Dermis microvascular lymphatic vessel endothelial cell (primary cell): ENCODE data around the gene PCDHGA3. TPM values are rescaled to one million over a fixed set of nuclear protein-coding genes. Genes with fewer than 3 reads are reported as not detected.
"Not testable (repeated sequence)": the region's sequence is repeated elsewhere in the genome, so short reads cannot be mapped to it uniquely, and the experiment has no call there.

Source experiments
- DNase-seq, 2 donors: peaks; one replicate each; pipeline versions ENCODE4 v3.0.0 to v3.0.0-alpha.2; 2010; ENCODE audit warnings: low read depth in 2 of 2
- total RNA-seq: library from RNA; depleted of rRNA; stranded (reverse); fragments of >200 nt; gene quantifications from 2 replicates; pipeline ENCODE4 v1.2.1, GENCODE V29; 2014

The PCDHGA3 gene
- total RNA-seq: 0.13 and 0.63 TPM in 2 replicates

DNA sequence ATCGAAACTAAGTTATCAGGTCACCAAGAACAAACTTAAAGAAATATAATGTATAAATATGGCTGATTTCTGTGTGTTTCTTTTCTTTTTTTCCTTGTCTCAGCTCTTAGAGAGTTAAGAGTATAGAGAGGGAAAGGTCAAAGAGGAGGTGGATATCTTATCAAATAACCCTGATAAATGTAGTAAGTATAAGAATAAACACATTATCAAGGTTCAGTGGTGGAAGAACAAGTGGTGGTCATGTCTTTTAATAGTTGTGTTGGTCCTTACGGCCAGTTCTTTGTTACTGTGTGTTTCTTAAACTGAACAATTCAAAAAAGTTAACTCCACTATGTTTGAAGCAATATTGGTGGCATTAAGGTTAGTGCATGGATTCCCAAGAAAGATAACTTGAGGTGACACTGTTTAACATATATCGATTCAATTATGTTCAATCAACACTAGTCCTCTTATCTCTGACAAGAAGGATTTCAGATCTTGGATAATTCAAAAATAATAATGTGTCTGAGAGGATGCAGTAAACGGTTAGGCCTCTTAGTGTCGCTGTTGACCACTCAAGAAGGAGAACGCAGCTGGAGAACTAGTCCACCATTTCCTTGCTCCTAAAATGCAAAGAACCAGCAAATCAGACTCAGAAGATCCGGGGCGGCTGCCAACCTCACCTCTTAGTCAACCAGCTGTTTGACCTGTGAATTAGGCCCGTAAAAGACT, at the start of gene PCDHGA3:
TSS of gene PCDHGA3 (plus strand) at position 588 of the 711 bp plus-strand sequence. CDS start 205 bp downstream, outside the sequence.
- DNase-seq: peak in 1 of 2 donors; percentile 58

DNA sequence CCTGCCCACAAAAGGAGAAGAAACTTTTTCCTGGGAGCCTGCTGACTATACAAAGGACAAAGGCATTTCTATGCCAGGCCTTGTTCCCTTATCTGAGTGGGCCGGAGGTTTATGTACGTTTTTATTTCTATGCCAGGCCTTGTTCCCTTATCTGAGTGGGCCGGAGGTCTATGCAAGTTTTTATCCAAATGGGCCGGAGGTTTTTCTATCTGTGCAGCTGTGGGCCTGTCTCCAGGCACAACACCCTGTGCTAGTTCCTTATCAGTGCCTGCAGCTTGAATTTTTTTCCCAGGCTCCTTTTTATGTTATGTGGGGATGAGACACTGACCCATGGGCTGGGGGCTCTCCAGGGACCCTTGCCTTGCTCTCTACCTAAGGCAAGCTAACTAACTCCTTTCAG, 45.3 kb upstream of the PCDHGA3 start:
- DNase-seq: no peak

GRCh38 chr5:141303756-141304155, 39.9 kb upstream of the PCDHGA3 start, which contains the start of gene SLC25A2:
TSS of gene SLC25A2 (minus strand) at chr5:141304049. CDS start at chr5:141303865, 184 bp downstream.
- no peak for DNase-seq

DNA sequence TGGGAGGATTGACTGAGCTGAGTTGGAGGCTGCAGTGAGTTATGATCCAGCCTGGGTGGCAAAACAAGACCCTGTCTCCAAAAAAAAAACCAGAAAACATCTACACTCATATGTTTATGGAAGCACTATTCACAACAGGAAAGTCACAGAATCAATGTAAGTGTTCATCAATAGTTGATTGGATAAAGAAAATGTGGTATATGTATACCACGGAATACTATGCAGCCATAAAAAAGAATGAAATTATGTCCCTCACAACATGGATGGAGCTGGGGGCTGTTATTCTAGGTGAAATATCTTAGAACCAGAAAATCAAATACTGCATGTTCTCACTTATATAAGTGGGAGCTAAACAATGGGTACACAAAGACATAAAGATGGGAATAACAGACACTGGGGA, 37.0 kb upstream of the PCDHGA3 start:
- no peak for DNase-seq

DNA sequence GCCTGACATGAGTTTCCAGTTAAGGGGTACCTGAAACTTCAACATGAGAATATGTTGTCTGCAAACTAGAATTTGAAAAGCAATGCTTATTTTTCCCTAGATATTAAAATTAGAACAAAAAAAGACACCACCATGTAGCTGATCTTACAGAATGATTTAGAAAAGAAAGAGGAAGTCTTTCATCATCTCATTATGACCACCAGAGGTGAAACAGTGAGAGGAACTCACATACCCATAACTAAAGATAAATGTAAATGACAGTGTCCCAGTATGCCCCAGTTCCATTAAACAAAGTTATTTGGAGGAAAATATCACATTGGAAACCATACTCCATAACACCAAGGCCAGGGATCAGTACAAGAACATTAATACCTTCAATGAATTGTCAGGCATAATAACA, 29.9 kb upstream of the PCDHGA3 start:
- no peak for DNase-seq

- not testable (repeated sequence) for DNase-seq
Measured at GRCh38 chr5:141316963-141317362, 26.7 kb upstream of the PCDHGA3 start.

DNA sequence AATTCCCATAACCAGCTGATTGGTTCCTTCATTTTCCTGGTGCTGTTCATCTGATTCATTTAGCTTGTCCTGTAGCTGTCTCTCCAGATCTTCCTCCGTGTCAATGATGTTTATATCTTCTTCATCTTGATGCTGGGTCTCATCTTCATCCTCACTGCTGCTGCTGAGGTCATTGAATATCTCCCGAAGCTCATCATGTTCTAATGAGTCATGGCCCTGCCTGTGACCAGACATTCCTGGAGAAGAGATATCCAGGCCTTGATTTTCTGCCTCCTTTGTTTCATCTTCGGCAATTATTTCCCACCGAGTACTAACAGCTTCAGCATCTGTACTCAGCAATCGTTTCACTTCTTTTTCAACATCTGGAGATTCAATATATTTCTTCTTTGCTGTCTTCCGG, 24.4 kb upstream of the PCDHGA3 start:
- no peak for DNase-seq

DNA sequence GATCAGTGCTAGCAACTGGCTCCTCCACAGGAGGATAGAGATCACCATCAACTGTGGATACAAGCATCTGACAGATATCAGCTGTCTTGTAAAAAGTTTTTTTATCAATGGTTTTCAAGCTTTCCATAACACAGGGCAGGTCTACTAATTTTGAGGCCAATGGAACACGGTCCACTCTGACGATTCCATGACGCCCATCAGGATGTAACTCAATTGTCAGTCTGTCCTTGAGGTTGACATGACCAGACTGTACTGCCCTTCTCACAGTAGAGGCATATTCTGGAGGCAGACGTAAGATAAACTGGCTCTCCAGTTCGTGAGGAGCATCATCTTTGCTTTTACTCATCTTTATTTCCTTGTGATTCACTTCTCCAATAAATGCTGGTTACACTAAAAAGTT, 23.9 kb upstream of the PCDHGA3 start:
- no peak for DNase-seq

GRCh38 chr5:141320225-141321169, 23.1 kb upstream of the PCDHGA3 start, which contains the start of gene TAF7:
TSS of gene TAF7 (minus strand) at chr5:141320784. CDS start at chr5:141320044, 740 bp downstream.
- DNase-seq: peak; percentile 91 to 94

DNA sequence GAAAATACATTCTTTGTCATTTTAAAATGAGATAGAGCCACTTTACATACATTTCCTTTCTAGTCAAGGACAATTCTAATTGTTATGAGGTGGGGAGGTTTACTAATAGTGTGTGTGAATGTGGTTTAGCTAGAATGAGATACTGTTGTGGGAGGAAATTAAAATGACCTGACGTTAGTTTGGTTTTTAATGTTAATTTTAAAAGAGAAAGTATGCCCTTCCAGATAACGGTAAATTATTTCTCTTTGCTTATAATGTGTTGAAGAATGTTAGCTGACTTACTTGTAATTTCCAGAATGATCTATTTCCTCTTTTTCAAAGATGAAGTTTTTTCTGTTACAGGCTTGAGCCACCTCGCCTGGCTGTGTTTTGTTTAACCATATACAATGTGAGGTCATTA, 21.4 kb upstream of the PCDHGA3 start:
- no peak for DNase-seq

GRCh38 chr5:141326088-141326854, 17.4 kb upstream of the PCDHGA3 start:
- DNase-seq: peak; percentile 41 to 75

GRCh38 chr5:141328231-141328630, 15.4 kb upstream of the PCDHGA3 start:
- DNase-seq: no peak

DNA sequence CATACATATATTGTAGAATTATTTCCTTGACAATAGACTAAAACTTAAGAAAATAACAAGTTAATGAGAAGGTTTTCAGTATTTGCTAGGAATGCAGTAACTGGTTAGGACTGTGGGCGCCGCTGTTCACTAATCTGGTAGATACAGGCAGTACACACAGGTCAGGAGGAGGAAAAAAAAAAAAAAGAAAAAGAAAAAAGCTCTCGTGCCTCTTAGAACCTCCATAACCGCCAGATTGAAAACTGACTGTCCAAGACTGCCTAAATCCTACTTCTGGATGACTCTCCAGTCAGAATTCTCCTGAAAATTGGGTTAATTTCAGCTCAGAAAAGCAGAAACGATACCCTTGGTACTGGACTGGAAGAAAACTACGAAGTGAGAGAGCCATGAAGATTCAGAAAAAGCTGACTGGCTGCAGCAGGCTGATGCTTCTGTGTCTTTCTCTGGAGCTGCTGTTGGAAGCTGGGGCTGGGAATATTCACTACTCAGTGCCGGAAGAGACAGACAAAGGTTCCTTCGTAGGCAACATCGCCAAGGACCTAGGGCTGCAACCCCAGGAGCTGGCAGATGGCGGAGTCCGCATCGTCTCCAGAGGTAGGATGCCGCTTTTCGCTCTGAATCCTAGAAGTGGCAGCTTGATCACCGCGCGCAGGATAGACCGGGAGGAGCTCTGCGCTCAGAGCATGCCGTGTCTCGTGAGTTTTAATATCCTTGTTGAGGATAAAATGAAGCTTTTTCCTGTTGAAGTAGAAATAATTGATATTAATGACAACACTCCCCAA, 13.1 kb upstream of the PCDHGA3 start, which contains the start of gene PCDHGA1:
TSS of gene PCDHGA1 (plus strand) at position 216 of the 782 bp plus-strand sequence.
- peak in 1 of 2 donors; percentile 51 for DNase-seq

GRCh38 chr5:141332571-141332970, 11.1 kb upstream of the PCDHGA3 start:
- not testable (repeated sequence) for DNase-seq

DNA sequence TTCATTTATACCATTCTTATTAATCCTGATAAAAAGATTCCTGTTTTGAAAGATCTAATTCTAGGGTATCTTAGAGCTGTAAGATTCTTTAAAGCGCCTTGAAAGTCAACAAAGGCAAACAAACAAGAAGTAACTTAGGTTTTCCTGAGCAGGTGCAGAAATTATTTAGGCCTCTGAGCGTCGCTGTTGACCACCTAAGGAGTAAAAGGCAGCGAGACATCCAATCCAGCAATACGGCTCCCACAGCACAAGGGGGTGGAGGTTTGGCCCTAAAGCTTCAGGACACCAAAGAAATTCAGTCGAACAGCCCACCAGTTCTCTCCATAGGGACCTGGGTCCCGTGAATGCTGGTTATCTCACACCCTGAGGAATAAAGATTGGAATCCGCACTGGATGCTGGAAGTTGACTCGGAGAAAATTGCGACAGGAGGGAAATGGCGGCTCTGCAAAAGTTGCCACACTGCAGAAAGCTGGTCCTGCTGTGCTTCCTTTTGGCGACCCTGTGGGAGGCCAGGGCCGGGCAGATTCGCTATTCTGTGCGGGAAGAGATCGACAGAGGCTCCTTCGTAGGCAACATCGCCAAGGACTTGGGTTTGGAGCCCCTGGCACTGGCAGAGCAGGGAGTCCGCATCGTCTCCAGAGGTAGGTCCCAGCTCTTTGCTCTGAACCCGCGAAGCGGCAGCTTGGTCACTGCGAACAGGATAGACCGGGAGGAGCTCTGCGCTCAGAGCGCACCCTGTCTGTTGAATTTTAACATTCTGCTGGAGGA, 4.9 kb upstream of the PCDHGA3 start, which contains the start of gene PCDHGA2:
TSS of gene PCDHGA2 (plus strand) at position 223 of the 769 bp plus-strand sequence.
- peak in 1 of 2 donors; percentile 64 for DNase-seq

- not testable (repeated sequence) for DNase-seq
Measured at GRCh38 chr5:141340781-141341354, 2.8 kb upstream of the PCDHGA3 start.

DNA sequence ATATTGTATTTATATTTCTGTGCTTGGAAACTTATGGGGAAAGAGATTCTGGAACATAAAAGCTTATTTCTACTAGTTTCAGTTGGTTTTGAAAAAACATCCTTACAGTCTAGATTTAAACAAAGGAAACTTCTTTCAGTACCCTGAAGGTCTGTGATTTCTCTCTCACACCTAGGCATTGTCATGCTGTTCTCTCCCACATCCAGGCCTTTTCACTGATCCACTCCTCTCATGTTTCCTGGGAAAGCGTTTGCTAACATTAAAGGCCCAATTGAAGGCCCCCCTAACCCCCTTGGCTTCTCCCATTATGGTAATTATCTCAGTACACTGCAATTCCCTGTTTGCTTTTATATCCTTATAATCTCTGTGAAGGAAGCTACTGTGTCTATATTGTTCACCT, 856 bp upstream of the PCDHGA3 start:
- DNase-seq: no peak

GRCh38 chr5:141343953-141344463, 379 bp downstream of the PCDHGA3 start:
- no peak for DNase-seq

- DNase-seq: no peak
Measured at GRCh38 chr5:141345327-141345726, 1.7 kb downstream of the PCDHGA3 start.
